Regular cardiac myocyte (primary cell): ENCODE measurements around the gene ZNF624. TPM values are rescaled to one million over a fixed set of nuclear protein-coding genes. Genes with fewer than 3 reads are reported as not detected.

Experiments
- total RNA-seq: library from RNA; depleted of rRNA; stranded (reverse); fragments of >200 nt; gene quantifications from 2 replicates; pipeline ENCODE4 v1.2.3, GENCODE V29; 2014

ZNF624 gene
- total RNA-seq = 4.2 and 5.1 TPM in 2 replicates

GRCh38 chr17:16653367-16654041, at the start of gene ZNF624:
TSS of gene ZNF624 (minus strand) at chr17:16653850.

GRCh38 chr17:16689731-16690281, 36.2 kb upstream of the ZNF624 start, which contains the start of gene CCDC144A:
TSS of gene CCDC144A (plus strand) at chr17:16690241. CDS start at chr17:16690401, 160 bp downstream.

Other genes with a start within 250 kb of the ZNF624 start
- gene TRPV2, start 238.3 kb downstream of the ZNF624 start, total RNA-seq = 91.3 and 188 TPM in 2 replicates
- gene LRRC75A, start 161.7 kb downstream of the ZNF624 start, total RNA-seq = 0.58 and 1.1 TPM in 2 replicates
- 4.0 and 8.2 TPM in 2 replicates for gene ZNF287, start 84.6 kb downstream of the ZNF624 start, total RNA-seq
- 1.4 and 5.0 TPM in 2 replicates for gene CCDC144A, start 36.4 kb upstream of the ZNF624 start, total RNA-seq